Measurements from ENCODE around the gene ERP44. TPM values are rescaled to one million over a fixed set of nuclear protein-coding genes. Genes with fewer than 3 reads are reported as not detected.

ERP44 gene
- total and polyA plus RNA-seq, 11 donors, result 7.9 to 21.6 (median 15.7) TPM

GRCh38 chr9:100019541-100019940, 79.3 kb downstream of the ERP44 start:
- 94 to 100% (median 97%) methylated on average over 1 of the region's 1 CpG for WGBS, 4 donors

GRCh38 chr9:100014846-100015245, 84.0 kb downstream of the ERP44 start:
- Histone ChIP-seq H3K9me3 (peaks cover 0 to 16% (median 7%) of the 10 kb centered on the region in 12 donors), H3K27ac (no peak overlapping the region), H3K27me3 (no peaks in the 10 kb centered on the region), H3K4me3 (no peak overlapping the region), H3K4me1 (no peaks in the 10 kb centered on the region), H3K36me3 (peaks cover 0 to 76% (median 61%) of the 10 kb centered on the region in 9 donors)
- DNase-seq (no peak), ATAC-seq (no peak)
- intact Hi-C loops (cut with DNase I), result loop anchor here in 5 of 10 donors (5.0 to 10.0 kb wide), 6 partner anchors 190 to 833 kb away; partner anchors contain the start of gene NR4A3 (in 2 of the 5)
- TF ChIP-seq CTCF (IDR thresholded peaks at IDR 0.05) (no peak), POLR2A (IDR thresholded peaks at IDR 0.05) (no peak)

More at GRCh38 chr9:100019541-100019940, 79.3 kb downstream of the ERP44 start:
- ATAC-seq (no peak), DNase-seq (no peak)
- H3K9me3 ChIP-seq, result peaks cover 0 to 5% (median 0%) of the 10 kb centered on the region in 12 donors
- H3K4me3 ChIP-seq, result no peak overlapping the region
- intact Hi-C loops (cut with DNase I), result loop anchor here in 4 of 10 donors (10.0 kb wide), 3 partner anchors 195 to 835 kb away; partner anchors contain the start of gene NR4A3 (in 2 of the 4)
- TF ChIP-seq CTCF (IDR thresholded peaks at IDR 0.05) (no peak), POLR2A (IDR thresholded peaks at IDR 0.05) (no peak)
- H3K27me3 ChIP-seq, result no peaks in the 10 kb centered on the region
- H3K4me1 ChIP-seq, result peaks cover 0 to 6% (median 0%) of the 10 kb centered on the region in 12 donors
- no peak overlapping the region for H3K27ac ChIP-seq
- peaks cover 0 to 72% (median 59%) of the 10 kb centered on the region in 9 donors for H3K36me3 ChIP-seq

- DNase-seq (no peak), ATAC-seq (no peak)
- intact Hi-C loops (cut with DNase I), result loop anchor here in 5 of 10 donors (5.0 to 10.0 kb wide), 6 partner anchors 189 to 831 kb away; partner anchors contain the start of gene NR4A3 (in 2 of the 5)
- no peaks in the 10 kb centered on the region for H3K4me1 ChIP-seq
- 89 to 94% (median 93%) methylated on average over 2 of the region's 2 CpGs for WGBS, 4 donors
- peaks cover 0 to 16% (median 7%) of the 10 kb centered on the region in 12 donors for H3K9me3 ChIP-seq
- H3K27me3 ChIP-seq, result no peaks in the 10 kb centered on the region
- no peak overlapping the region for H3K27ac ChIP-seq
- no peak for TF ChIP-seq CTCF (IDR thresholded peaks at IDR 0.05)
- no peak for TF ChIP-seq POLR2A (IDR thresholded peaks at IDR 0.05)
- peaks cover 0 to 64% (median 48%) of the 10 kb centered on the region in 9 donors for H3K36me3 ChIP-seq
- no peak overlapping the region for H3K4me3 ChIP-seq
Observed at GRCh38 chr9:100013573-100013972, 85.2 kb downstream of the ERP44 start.

GRCh38 chr9:100012279-100012678, 86.5 kb downstream of the ERP44 start:
- Histone ChIP-seq H3K27ac (no peak overlapping the region), H3K27me3 (no peaks in the 10 kb centered on the region), H3K9me3 (peaks cover 0 to 16% (median 7%) of the 10 kb centered on the region in 12 donors), H3K36me3 (peaks cover 0 to 54% (median 39%) of the 10 kb centered on the region in 9 donors), H3K4me1 (no peaks in the 10 kb centered on the region), H3K4me3 (no peak overlapping the region)
- no peak for DNase-seq
- TF ChIP-seq POLR2A (IDR thresholded peaks at IDR 0.05) (no peak), CTCF (IDR thresholded peaks at IDR 0.05) (no peak)
- intact Hi-C loops (cut with DNase I), result loop anchor here in 5 of 10 donors (5.0 to 10.0 kb wide), 6 partner anchors 187 to 830 kb away; partner anchors contain the start of gene NR4A3 (in 2 of the 5)
- no peak for ATAC-seq
